GM12891 (cell line): ENCODE data around the gene IFI35.

Source experiments
- DNase-seq: peaks from one replicate; pipeline ENCODE4 v3.0.0; 2011; ENCODE audit warnings: low spot score; ENCODE audit not compliant: insufficient read length
- FAIRE-seq: peaks from 2 replicates; lab custom pipeline; 2011; peaks lifted over from hg19 to GRCh38; lab: Jason Lieb, UNC
- PAX5 ChIP-seq: IDR thresholded peaks from 2 replicates; pipeline ENCODE4 v1.6.1; 2011; ENCODE audit warnings: low read length, moderate library complexity, mild to moderate bottlenecking; ENCODE audit not compliant: insufficient read depth, severe bottlenecking
- POLR2A ChIP-seq: IDR thresholded peaks from 2 replicates; pipeline ENCODE4 v1.6.1; 2011; ENCODE audit warnings: low read depth, low read length, control low read depth
- POLR2AphosphoS5 ChIP-seq: IDR thresholded peaks from 2 replicates; pipeline ENCODE4 v1.6.1; 2011; ENCODE audit warnings: low read depth, low read length, control low read depth
- POU2F2 ChIP-seq: IDR thresholded peaks from 2 replicates; pipeline ENCODE4 v1.6.1; 2011; ENCODE audit warnings: low read depth, mild to moderate bottlenecking, control low read depth, low read length, moderate library complexity
- SPI1 ChIP-seq: IDR thresholded peaks from 2 replicates; pipeline ENCODE4 v1.6.1; 2011; ENCODE audit warnings: low read depth, low read length, control low read depth
- TAF1 ChIP-seq: IDR thresholded peaks from 2 replicates; pipeline ENCODE4 v1.6.1; 2011; ENCODE audit warnings: low read depth, low read length, control low read depth

The IFI35 gene

DNA sequence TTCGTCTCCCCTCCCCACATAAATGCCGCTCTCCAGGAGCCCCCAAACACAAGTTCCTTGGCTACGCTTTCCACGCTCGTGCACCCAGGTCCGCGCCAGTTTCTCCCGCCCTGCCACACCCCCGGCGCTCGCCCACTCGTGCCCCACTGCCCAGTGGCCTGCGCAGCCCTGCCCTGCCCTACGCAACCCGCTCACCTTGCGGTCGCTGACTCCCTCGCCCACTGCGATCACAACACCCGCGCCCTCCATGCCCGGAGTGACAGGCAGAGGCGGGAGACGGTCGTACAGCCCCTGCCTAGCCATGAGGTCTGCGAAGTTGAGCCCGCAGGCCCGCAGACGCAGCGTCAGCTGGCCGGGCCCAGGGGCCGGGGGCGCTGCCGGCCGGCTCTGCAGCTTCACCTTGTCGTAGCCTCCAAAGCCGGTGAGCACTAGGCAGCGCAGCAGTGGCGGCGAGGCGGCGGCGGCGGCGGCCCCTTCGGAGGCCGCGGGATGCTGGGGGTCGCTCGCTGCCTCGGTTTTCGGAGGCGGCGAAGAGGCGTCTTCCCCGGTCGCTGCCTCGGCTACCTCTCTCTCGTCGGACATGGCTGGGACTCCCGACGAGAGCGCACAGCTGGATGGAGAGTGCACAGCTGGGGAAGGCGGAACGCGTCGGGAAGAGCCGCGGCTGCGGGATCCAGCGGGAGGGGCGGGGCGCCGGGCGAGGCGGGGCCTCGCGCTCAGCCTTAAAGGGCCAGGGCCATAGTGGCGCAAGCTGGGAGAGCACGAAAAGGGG lies 15.3 kb downstream of the IFI35 start, which contains the start of gene VAT1:
Gene VAT1 (minus strand): TSS at position 645 of the 772 bp plus-strand sequence. CDS start 63 bp downstream, at position 582.
- FAIRE-seq: peak; percentile 93
- peak; percentile 68 for DNase-seq
- no peak for TF ChIP-seq POLR2AphosphoS5
- TF ChIP-seq SPI1: no peak
- no peak for TF ChIP-seq TAF1
- TF ChIP-seq POLR2A: no peak
- no peak for TF ChIP-seq PAX5
- TF ChIP-seq POU2F2: no peak

DNA sequence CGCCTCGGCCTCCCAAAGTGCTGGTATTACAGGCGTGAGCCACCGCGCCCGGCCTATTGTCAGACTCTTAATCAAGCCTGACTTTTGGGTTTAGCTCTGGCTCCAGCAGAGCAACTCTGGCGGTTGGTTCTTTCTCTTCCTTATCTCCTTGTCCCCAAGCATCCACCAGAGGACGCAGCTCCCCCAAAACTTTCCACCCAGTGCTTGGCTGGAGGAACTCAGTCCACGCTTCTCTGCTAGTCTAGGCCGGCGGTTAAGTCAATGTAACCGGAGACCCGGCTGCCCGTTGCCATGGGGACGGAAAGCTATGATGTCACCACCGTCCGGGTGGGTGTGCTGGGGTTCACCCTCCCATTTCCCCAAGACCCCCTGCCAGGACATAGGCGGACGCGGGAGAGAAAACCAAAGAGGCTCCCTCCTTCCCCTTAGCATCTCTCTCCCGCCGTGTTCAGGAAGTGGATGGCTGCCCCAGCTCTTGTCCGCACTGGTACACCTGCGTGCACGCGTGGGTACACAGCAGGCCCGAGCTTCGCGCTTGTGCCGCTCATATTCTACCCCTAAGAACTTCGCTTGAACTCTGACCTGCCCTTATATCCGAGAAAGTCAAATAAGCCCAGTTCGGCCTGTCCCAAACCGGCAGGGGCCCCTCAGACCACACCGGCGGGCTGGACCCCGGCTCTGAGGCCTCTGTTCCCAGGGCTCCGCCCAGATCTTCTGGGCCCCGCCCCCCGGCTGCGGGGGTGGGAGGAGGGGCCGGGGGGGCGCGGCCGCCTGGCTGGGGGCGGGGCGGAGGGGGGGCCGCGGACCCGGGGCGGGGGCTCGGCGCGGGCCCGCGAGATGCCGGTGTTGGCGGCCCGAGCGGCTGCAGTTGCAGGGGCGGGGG lies 18.1 kb downstream of the IFI35 start, which contains the start of gene RND2:
Gene RND2 (plus strand): TSS at position 825 of the 883 bp plus-strand sequence. CDS start 117 bp downstream, outside the sequence.
- DNase-seq: peak; percentile 91
- FAIRE-seq: peak; percentile 89
- TF ChIP-seq POLR2AphosphoS5: no peak

DNA sequence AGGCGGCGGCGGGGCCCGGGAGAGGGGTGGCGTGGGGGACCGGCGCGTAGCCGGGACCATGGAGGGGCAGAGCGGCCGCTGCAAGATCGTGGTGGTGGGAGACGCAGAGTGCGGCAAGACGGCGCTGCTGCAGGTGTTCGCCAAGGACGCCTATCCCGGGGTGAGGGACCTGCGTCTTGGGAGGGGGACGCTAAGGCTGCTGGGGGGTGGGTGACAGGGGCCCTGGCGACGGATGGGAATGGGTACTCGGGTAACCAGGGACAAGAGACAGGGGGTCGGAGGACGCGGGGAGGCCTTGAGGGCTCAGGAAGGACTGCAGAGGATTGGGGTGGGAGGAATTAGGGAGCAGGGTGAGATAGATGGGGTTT lies 18.7 kb downstream of the IFI35 start:
- DNase-seq: no peak
- no peak for FAIRE-seq
- no peak for TF ChIP-seq POLR2AphosphoS5
- no peak for TF ChIP-seq PAX5
- TF ChIP-seq POU2F2: no peak
- no peak for TF ChIP-seq TAF1
- TF ChIP-seq POLR2A: no peak
- no peak for TF ChIP-seq SPI1

DNA sequence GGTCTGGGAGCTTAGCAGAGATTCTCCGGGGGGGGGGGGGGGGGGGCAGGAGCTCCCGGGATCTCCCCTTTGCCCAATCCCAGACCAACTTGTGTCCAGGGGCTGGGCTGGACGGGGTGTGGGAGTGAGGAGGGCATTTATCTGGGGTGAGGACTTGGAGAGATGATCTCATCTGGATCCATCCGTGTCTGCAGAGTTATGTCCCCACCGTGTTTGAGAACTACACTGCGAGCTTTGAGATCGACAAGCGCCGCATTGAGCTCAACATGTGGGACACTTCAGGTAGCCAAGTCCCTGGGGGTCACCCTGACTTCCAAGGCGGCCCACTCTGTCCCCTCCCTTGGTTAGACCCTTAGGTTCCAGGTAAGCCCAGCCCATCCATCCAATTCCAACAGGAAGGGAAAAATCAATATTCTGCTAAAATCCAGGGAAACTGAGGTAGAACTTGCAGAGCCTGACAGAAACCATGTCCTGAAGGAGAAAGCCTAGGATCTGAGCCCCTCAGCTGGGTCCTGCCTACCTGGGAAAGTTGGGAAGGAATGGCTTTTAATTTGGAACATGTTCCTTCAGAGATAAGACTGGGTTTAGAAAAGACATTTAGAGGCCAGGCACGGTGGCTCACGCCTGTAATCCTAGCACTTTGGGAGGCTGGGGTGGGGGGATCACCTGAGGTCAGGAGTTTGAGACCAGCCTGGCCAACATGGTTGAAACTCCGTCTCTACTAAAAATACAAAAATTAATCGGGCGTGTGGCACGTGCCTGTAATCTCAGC lies 19.4 kb downstream of the IFI35 start:
- FAIRE-seq (no peak), DNase-seq (no peak)
- no peak for TF ChIP-seq SPI1
- no peak for TF ChIP-seq POU2F2
- TF ChIP-seq POLR2AphosphoS5: no peak

DNA sequence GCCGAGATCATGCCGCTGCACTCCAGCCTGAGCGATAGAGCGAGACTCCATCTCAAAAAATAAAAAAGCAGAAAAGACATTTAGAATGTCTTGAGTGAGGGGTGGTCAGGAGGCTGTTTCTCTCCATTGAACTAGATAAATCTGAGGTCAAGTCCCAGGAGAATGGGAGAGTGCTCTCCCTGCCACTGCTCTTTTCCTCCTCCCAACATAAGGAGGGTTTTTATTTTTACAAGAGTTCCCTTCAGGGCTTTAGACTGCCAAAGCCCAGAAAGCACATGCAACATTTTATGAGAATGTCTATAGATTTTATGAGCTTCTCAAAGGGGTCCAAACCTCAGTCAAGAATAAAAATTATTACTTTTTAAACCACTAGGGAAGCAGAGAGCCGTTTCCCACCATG lies 20.0 kb downstream of the IFI35 start:
- TF ChIP-seq PAX5 (no peak), TAF1 (no peak), POU2F2 (no peak), SPI1 (no peak), POLR2A (no peak), POLR2AphosphoS5 (no peak)
- DNase-seq: no peak
- FAIRE-seq: no peak

DNA sequence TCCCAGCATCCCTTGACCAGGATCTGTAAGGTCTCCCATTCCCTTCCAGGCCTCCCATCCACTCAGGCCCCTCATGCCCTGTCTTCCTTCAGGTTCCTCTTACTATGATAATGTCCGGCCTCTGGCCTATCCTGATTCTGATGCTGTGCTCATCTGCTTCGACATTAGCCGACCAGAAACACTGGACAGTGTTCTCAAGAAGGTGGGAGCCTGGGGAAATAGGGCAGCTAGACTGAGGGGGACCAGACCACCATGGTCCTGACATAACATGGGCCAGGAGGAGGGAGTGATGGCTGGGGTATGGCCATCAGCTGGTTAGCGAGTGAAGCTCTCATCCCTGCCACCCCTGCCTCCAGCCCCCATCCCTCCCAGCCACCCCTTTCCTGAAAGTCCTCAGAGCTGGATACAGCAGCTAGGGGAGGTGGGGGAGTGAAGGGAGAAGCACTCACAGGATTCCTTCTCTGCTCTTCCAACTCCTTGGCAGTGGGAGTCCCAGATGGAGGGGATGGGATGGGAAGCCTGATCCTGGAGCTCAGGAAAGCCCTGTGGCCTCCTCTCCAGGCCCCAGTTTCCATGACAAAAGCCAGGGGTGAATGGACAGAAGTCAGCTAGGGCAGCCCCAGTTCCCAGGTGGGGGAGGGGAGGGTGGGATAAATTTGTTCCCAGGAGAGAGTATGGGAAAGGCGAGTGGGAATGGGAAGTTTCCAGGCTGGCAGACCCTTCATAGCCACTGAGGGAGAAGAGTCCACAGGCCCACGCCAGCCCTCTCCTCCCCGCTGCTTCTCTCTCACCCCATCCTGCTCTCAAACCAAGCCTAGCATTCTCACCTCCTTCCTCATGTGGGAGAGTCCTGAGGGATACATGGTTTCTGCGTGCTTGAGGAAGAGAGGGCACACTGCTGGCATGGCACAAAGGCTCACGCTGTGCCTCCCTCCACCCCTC lies 20.8 kb downstream of the IFI35 start:
- TF ChIP-seq POU2F2 (no peak), POLR2A (no peak), SPI1 (no peak), POLR2AphosphoS5 (no peak), PAX5 (no peak), TAF1 (no peak)
- FAIRE-seq (no peak), DNase-seq (no peak)

DNA sequence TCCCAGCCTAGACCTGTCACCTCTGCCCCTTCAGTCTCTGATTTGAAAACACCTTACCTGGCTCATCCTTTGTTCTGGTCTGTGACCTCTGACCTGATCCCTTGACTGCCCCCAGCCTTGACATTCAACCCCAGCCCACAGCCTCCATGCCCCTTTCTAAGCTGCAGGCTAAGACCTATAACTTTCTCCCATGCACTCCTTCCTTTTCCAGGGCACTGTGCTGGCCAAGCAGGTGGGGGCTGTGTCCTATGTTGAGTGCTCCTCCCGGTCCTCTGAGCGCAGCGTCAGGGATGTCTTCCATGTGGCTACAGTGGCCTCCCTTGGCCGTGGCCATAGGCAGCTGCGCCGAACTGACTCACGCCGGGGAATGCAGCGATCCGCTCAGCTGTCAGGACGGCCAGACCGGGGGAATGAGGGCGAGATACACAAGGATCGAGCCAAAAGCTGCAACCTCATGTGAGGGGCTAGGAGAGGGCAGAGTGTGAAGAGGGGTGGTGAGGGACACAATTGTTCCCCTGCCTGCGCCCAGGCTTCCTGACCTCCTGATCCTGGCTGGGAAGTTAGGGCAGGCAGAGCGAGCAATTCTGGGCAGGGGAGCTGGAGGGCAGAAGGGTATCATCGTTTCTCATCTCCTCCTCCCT lies 21.8 kb downstream of the IFI35 start:
- FAIRE-seq: no peak
- no peak for DNase-seq
- TF ChIP-seq POU2F2 (no peak), SPI1 (no peak), PAX5 (no peak), POLR2AphosphoS5 (no peak), POLR2A (no peak), TAF1 (no peak)

DNA sequence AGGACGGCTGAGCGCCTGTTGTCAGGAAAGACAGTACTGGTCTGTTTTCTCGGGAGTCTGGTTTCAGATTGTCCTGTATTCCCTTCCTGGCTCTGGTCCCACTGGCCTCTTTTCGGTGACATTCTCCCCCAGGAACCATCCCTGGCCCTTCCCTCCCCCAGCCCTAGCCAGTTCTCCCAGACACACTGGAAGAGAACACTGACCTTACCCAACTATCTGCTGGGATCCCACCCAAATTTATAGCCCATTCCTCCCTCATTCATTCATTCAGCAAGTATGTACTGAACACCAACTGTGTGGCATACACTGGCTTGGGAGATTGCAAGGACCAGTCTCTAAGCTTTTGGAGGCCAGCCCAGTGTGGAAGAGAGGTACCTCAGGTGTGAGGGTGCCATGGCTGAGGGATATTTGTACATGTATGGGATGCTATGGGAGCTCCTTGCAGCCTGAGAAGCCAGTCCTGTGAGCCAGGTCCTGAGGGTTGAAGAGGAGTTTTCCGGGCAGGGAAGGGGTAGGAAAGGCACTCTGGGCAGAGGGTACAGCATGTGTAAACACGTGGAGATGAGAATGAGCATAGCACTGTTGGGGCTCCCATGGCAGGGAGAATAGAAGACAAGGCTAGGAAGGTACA lies 23.7 kb downstream of the IFI35 start:
- FAIRE-seq: no peak
- TF ChIP-seq TAF1 (no peak), POU2F2 (no peak), POLR2AphosphoS5 (no peak), SPI1 (no peak), PAX5 (no peak), POLR2A (no peak)

More for the DNA sequence above, 23.7 kb downstream of the IFI35 start:
- DNase-seq: no peak
